SK-N-SH (cell line): Measurements from ENCODE around the gene ALPK3.

Source experiments
- EP300 ChIP-seq, 2 experiments: IDR thresholded peaks; 2 replicates each; pipeline versions ENCODE4 v1.4.0 to v1.6.1; 2012; ENCODE audit warnings: borderline replicate concordance in 1 of 2, low read depth in 1 of 2, low read length in 1 of 2
- POLR2AphosphoS5 ChIP-seq: IDR thresholded peaks from 2 replicates; pipeline ENCODE4 v1.6.1; 2012; ENCODE audit warnings: low read depth, low read length
- RAD21 ChIP-seq: IDR thresholded peaks from 2 replicates; pipeline ENCODE4 v1.6.1; 2012; ENCODE audit warnings: mild to moderate bottlenecking, low read length
- RCOR1 ChIP-seq: fragments of 150-350 bp; IDR thresholded peaks from 2 replicates; pipeline ENCODE4 v1.6.1; 2017; ENCODE audit warnings: antibody characterized with exemption, low read length
- REST ChIP-seq: IDR thresholded peaks from 2 replicates; pipeline ENCODE4 v1.6.1; 2012; ENCODE audit warnings: mild to moderate bottlenecking, low read depth, low read length, moderate library complexity
- SMC3 ChIP-seq: IDR thresholded peaks from 2 replicates; pipeline ENCODE4 v1.6.1; 2012; ENCODE audit warnings: low read depth, low read length, improper control_type of control experiment
- USF1 ChIP-seq: IDR thresholded peaks from 2 replicates; pipeline ENCODE4 v1.4.0; 2012; ENCODE audit warnings: low read depth, borderline replicate concordance
- ZBTB33 ChIP-seq: IDR thresholded peaks from 2 replicates; pipeline ENCODE4 v1.4.0; 2012; ENCODE audit warnings: low read depth, borderline replicate concordance
- TF ChIP-seq, protein P1 (sequence below): fragments of 200-600 bp; sonication (generic); IDR thresholded peaks from 2 replicates; pipeline ENCODE4 v1.6.1; 2017; ENCODE audit warnings: antibody characterized with exemption, mild to moderate bottlenecking, moderate library complexity

GRCh38 chr15:84880822-84881519 is 63.8 kb downstream of the ALPK3 start:
- TF ChIP-seq, protein P1, sequence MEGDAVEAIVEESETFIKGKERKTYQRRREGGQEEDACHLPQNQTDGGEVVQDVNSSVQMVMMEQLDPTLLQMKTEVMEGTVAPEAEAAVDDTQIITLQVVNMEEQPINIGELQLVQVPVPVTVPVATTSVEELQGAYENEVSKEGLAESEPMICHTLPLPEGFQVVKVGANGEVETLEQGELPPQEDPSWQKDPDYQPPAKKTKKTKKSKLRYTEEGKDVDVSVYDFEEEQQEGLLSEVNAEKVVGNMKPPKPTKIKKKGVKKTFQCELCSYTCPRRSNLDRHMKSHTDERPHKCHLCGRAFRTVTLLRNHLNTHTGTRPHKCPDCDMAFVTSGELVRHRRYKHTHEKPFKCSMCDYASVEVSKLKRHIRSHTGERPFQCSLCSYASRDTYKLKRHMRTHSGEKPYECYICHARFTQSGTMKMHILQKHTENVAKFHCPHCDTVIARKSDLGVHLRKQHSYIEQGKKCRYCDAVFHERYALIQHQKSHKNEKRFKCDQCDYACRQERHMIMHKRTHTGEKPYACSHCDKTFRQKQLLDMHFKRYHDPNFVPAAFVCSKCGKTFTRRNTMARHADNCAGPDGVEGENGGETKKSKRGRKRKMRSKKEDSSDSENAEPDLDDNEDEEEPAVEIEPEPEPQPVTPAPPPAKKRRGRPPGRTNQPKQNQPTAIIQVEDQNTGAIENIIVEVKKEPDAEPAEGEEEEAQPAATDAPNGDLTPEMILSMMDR: no peak
- TF ChIP-seq RAD21: no peak
- TF ChIP-seq EP300 (IDR thresholded peaks at IDR 0.05; ENCODE audit: borderline replicate concordance in 1 of 2, low read depth in 1 of 2, low read length in 1 of 2): no peak
- no peak for TF ChIP-seq USF1
- no peak for TF ChIP-seq REST
- no peak for TF ChIP-seq RCOR1
- TF ChIP-seq POLR2AphosphoS5: no peak
- no peak for TF ChIP-seq SMC3
- no peak for TF ChIP-seq ZBTB33
